Mesothelial cell of epicardium (in vitro differentiated cells): Measurements from ENCODE around the gene ASTN2. TPM values are rescaled to one million over a fixed set of nuclear protein-coding genes. Genes with fewer than 3 reads are reported as not detected.

Experiments used
- DNase-seq, 2 experiments: peaks; one replicate each; pipeline ENCODE4 v3.0.0; 2021; ENCODE audit warnings: low spot score in 2 of 2; ENCODE audit not compliant: unreplicated experiment in 2 of 2
- H3K27ac Mint-ChIP-seq: 2 replicates; pipeline ENCODE4 v1.8.0; 2021; ENCODE audit warnings: mixed read lengths
- H3K27me3 Mint-ChIP-seq: 2 replicates; pipeline ENCODE4 v1.8.0; 2021; ENCODE audit warnings: low read depth, mixed read lengths
- H3K36me3 Mint-ChIP-seq: 2 replicates; pipeline ENCODE4 v1.8.0; 2021; ENCODE audit warnings: mixed read lengths
- H3K4me1 Mint-ChIP-seq: 2 replicates; pipeline ENCODE4 v1.8.0; 2021; ENCODE audit warnings: mixed read lengths
- H3K4me3 Mint-ChIP-seq: 2 replicates; pipeline ENCODE4 v1.8.0; 2021; ENCODE audit warnings: mild to moderate bottlenecking, moderate library complexity, mixed read lengths
- H3K9me3 Mint-ChIP-seq: 2 replicates; pipeline ENCODE4 v1.8.0; 2021; ENCODE audit warnings: mixed read lengths
- CTCF ChIP-seq: fragments of 200-600 bp; sonication (generic); IDR thresholded peaks from one replicate; pipeline ENCODE4 v1.5.0; 2021; ENCODE audit warnings: antibody characterized with exemption; ENCODE audit not compliant: unreplicated experiment
- total RNA-seq: library from RNA; stranded (reverse); gene quantifications from 3 replicates; pipeline ENCODE4 v1.2.1, GENCODE V29; 2021

Gene ASTN2
- total RNA-seq, 1 donor from 2014 or later: 12.2 TPM

DNA sequence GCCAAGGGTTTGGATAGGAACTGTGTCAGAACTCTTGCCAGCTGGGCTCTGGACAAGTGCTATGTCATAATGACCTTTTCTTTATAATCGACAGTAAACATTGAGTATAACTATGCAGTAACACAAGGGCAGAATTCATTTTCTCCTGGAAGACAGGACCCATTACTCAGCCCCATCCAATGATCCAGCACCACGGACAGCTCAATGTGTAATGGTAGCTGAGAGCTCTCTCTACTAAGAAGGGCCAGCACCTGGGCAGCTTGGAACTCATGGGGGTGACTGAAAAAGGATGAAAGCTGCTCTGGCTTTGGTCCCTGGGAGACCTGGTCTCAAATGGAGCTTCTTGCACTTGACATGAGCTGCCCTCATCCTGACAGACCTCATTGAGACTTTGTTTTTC is 380.0 kb downstream of the ASTN2 start:
- H3K27ac Mint-ChIP-seq: no peak overlapping the region
- H3K4me1 Mint-ChIP-seq: no peaks in the 10 kb centered on the region
- no peaks in the 10 kb centered on the region for H3K36me3 Mint-ChIP-seq
- DNase-seq: peak in 1 of 2 experiments; percentile 40
- H3K4me3 Mint-ChIP-seq: no peak overlapping the region
- H3K27me3 Mint-ChIP-seq: peaks cover 5% of the 10 kb centered on the region
- TF ChIP-seq CTCF: no peak
- no peaks in the 10 kb centered on the region for H3K9me3 Mint-ChIP-seq

GRCh38 chr9:117030254-117030768 is 384.5 kb downstream of the ASTN2 start:
- no peak overlapping the region for H3K27ac Mint-ChIP-seq
- no peaks in the 10 kb centered on the region for H3K36me3 Mint-ChIP-seq
- no peak for DNase-seq
- H3K27me3 Mint-ChIP-seq: peaks cover 7% of the 10 kb centered on the region
- no peaks in the 10 kb centered on the region for H3K4me1 Mint-ChIP-seq
- H3K9me3 Mint-ChIP-seq: no peaks in the 10 kb centered on the region
- no peak for TF ChIP-seq CTCF
- H3K4me3 Mint-ChIP-seq: no peak overlapping the region

GRCh38 chr9:117029341-117029740 is 385.5 kb downstream of the ASTN2 start:
- Mint-ChIP-seq H3K9me3 (no peaks in the 10 kb centered on the region), H3K4me1 (no peaks in the 10 kb centered on the region), H3K4me3 (no peak overlapping the region), H3K27ac (no peak overlapping the region), H3K27me3 (peaks cover 7% of the 10 kb centered on the region), H3K36me3 (no peaks in the 10 kb centered on the region)
- no peak for DNase-seq
- no peak for TF ChIP-seq CTCF

DNA sequence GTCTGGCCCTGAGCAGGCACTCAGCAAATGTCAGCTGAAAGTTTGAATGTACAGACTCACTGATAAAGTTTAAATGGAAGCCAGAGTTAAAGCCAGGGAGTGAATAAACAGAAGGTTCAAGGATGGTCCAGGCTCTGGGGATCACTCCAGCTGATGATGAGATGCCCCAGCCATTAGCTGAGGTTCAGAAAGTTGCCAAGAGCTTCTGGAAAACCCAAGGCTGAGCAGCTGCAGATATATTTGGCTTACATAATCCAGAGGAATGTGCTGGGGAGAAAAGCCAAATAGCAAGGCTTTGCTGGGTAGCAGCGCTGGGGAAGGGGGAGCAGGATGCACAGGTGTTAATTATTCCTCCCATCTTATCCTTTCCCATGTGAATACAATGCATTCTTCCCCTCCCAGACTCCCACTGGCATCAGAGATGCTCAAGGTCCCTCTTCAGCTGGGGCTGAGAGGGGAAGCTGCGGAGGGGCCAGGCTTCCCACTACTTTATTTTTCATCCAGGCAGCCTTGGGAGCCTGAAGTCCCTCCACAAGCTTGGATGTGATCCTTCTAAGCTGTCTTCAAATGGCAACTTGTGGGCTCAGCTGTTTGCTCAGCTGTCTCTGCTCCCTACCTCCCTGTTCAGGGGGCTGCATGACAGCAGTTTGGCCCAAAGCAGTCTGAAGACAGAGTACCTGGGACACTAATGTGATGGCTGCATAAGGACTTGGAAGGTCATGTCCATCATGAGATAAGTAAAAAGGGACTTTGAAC is 386.6 kb downstream of the ASTN2 start:
- no peaks in the 10 kb centered on the region for H3K36me3 Mint-ChIP-seq
- H3K4me1 Mint-ChIP-seq: no peaks in the 10 kb centered on the region
- TF ChIP-seq CTCF: no peak
- H3K27me3 Mint-ChIP-seq: peaks cover 11% of the 10 kb centered on the region
- DNase-seq: no peak
- no peaks in the 10 kb centered on the region for H3K9me3 Mint-ChIP-seq
- H3K27ac Mint-ChIP-seq: no peak overlapping the region
- no peak overlapping the region for H3K4me3 Mint-ChIP-seq

DNA sequence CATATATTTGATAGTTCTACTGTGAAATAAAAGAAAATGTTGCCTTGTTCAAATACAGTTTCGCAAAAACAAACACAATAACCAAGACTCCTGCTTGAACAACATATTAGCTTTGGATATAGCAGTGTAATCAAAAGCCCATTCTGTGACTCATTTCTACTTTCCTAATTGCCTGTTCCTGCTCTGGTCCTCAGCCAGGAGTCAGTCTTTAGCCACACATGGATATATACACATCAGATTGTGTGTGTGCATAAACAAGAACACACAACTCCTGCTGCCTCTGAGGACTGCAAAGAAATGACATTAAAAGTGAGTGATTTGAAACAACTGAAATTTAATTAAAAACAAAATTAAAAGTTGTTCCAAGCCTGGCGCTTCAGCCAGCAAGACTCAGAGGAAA is 393.0 kb downstream of the ASTN2 start:
- no peak for DNase-seq
- H3K27me3 Mint-ChIP-seq: peaks cover 14% of the 10 kb centered on the region
- H3K9me3 Mint-ChIP-seq: no peaks in the 10 kb centered on the region
- no peak overlapping the region for H3K27ac Mint-ChIP-seq
- H3K36me3 Mint-ChIP-seq: no peaks in the 10 kb centered on the region
- no peak overlapping the region for H3K4me3 Mint-ChIP-seq
- no peak for TF ChIP-seq CTCF
- no peaks in the 10 kb centered on the region for H3K4me1 Mint-ChIP-seq
